Activated T-cell treated with anti-CD3 and anti-CD28 coated beads for 4 hours (primary cell): Measurements from ENCODE around the gene LRRC23.

Source experiments
- DNase-seq: peaks from one replicate; pipeline ENCODE4 v3.0.0-alpha.2; 2020

Gene LRRC23

DNA sequence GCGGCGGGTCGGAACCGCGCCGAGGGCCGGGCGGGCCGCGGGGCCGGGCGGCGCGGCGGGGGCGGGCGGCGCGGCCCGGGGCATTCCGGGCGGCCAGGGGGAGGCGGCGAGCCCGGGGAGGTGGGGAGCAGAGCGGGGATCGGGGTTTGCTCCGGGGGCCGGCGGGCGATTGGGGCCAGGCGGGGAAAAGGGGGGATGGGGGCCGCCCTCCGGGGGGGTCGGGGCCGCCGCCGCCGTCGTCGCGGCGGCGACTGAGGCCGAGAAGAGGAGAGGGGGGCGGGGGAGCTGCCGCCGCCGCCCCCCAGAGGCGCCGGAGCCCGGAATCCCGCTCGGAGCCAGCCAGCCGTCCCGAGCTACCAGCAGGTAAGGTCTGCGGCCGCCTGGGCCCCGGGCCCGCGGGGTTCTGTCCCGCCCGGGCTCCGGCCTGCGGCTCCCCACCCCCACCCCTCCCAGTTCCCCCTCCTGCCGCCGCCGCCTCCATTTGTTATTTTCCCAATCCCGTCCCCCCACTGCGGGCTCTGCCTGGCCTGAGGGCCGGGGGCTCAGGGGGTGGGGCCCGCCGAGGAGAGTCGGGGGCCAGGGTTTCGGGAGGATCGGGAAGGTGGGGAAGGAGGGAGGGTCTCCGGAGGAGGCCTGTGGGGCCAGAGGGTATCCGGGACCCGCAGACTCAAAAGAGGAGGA is 23.5 kb downstream of the LRRC23 start:
- DNase-seq, result no peak

DNA sequence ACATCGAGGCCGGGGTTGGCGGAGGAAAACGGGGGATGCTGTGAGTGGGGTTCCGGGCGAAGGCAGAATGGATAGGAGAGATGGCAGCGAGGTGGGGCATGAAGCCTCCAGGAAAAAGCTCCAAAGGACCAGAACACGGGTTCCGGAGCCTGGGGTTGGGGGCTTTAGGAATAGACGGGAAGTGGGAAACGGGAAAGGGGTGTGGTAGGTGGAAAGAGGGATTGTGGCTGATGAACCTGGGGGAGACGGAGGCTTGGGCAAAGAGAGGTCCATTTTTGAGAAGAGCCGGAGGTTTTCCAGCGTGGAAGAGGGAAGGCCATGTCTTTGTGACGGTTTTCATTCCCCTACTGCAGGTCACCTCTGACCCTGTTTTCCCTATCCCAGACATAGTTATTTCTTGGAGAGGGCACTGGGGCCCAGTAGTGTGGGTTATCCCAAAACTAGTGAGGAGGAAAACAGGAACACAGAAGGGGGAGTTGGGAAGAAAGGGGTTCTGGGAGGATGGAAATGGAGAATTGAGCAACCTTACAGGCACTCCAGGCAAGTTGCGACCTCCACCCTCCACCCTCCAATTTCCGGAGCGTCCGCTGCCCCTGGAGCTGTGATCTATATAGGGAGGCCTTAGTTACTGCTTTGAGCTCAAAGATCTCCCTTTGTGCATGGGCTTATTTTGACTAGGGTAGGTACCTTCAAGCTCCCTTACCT is 24.2 kb downstream of the LRRC23 start:
- DNase-seq, result no peak

DNA sequence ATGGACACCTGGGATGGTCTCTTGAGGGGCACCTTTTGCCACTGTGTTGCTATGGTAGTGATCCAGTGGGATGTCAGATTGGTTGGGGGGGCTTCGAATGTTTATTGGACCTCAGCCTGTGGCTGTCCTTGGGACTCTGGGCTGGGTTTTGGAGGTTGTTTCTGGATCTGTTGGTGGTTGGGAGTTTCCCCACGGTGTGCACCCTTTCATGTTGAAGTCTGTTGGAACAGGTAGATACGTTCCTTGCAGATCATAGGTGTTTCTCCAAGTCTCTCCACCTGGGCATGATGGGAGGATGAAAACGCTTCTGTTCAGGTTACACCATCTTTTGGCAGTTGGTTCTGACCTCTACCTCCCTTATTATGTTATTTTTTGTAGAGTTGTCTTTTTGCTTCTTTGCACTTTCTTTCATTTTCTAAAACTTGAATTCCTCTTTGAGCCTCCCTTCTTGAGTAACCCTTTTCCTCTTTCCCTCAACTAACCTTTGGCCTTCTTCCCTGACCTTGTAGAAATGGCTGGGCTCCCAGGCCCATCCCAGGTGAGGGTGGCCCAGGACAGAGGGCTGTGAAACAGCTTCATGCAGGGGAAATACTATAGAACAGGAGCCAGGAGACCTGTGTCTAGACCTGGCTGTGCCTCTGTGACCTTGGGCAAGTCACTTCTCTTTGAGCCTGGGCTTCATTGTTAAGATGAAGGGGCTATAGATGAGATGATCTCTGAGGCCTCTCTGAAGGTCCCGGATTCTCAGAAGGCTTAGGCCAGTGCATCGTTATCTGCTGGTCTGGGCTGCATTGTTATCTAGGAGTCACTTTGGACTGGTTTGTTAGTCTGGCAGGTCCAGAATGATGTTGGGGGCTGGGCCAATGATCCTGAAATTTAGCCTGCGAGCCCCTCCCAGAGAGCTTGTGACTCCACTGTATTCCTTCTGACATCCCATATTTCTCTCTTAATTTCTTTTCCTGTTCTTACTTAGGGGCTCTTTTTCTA is 25.1 kb downstream of the LRRC23 start:
- no peak for DNase-seq

DNA sequence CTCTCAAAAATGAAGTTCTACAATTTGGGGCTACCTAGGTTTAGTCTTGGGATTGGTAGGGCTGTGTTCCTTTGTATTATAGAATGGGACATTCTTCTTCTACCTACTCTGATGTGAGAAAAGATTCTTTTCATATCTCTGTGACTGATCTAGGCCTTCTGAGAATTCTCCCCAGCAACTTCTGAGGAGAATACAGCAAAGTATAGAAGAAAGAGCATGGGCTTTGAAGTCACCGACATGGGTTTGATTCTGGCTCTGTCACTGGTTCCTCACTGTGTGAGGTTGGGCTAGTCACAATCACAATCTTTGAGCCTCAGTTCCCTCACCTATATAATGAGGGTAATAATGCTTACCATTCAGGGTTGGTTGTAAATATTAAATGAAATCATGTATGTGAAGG is 28.1 kb downstream of the LRRC23 start:
- no peak for DNase-seq

DNA sequence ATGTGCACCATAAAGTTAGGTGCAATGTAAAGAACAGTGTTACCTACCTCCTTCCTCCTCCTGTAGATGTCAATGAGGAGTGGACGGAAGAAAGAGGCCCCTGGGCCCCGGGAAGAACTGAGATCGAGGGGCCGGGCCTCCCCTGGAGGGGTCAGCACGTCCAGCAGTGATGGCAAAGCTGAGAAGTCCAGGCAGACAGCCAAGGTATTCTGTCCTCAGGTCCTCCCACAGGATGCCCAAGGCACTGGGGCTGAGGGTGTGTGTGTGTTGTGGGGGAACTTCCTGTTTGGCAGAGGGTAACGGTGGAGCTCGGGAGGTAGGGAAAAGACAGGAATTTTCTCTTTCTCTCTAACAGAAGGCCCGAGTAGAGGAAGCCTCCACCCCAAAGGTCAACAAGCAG is 29.5 kb downstream of the LRRC23 start:
- DNase-seq, result no peak

DNA sequence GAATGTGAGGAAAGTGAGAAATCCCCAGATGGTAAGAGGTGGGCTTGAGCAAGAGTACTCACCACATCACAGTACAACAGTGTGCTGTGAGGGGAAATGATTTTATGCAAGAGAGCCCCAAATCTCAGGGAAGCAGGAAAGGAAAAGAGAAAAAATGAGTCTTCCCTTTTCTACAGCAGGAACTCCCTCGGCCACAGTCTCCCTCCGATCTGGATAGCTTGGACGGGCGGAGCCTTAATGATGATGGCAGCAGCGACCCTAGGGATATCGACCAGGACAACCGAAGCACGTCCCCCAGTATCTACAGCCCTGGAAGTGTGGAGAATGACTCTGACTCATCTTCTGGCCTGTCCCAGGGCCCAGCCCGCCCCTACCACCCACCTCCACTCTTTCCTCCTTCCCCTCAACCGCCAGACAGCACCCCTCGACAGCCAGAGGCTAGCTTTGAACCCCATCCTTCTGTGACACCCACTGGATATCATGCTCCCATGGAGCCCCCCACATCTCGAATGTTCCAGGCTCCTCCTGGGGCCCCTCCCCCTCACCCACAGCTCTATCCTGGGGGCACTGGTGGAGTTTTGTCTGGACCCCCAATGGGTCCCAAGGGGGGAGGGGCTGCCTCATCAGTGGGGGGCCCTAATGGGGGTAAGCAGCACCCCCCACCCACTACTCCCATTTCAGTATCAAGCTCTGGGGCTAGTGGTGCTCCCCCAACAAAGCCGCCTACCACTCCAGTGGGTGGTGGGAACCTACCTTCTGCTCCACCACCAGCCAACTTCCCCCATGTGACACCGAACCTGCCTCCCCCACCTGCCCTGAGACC is 31.0 kb downstream of the LRRC23 start:
- no peak for DNase-seq

DNA sequence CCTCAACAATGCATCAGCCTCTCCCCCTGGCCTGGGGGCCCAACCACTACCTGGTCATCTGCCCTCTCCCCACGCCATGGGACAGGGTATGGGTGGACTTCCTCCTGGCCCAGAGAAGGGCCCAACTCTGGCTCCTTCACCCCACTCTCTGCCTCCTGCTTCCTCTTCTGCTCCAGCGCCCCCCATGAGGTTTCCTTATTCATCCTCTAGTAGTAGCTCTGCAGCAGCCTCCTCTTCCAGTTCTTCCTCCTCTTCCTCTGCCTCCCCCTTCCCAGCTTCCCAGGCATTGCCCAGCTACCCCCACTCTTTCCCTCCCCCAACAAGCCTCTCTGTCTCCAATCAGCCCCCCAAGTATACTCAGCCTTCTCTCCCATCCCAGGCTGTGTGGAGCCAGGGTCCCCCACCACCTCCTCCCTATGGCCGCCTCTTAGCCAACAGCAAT is 31.6 kb downstream of the LRRC23 start:
- no peak for DNase-seq

DNA sequence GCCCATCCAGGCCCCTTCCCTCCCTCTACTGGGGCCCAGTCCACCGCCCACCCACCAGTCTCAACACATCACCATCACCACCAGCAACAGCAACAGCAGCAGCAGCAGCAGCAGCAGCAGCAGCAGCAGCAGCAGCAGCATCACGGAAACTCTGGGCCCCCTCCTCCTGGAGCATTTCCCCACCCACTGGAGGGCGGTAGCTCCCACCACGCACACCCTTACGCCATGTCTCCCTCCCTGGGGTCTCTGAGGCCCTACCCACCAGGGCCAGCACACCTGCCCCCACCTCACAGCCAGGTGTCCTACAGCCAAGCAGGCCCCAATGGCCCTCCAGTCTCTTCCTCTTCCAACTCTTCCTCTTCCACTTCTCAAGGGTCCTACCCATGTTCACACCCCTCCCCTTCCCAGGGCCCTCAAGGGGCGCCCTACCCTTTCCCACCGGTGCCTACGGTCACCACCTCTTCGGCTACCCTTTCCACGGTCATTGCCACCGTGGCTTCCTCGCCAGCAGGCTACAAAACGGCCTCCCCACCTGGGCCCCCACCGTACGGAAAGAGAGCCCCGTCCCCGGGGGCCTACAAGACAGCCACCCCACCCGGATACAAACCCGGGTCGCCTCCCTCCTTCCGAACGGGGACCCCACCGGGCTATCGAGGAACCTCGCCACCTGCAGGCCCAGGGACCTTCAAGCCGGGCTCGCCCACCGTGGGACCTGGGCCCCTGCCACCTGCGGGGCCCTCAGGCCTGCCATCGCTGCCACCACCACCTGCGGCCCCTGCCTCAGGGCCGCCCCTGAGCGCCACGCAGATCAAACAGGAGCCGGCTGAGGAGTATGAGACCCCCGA is 32.2 kb downstream of the LRRC23 start:
- peak; percentile 54 for DNase-seq

DNA sequence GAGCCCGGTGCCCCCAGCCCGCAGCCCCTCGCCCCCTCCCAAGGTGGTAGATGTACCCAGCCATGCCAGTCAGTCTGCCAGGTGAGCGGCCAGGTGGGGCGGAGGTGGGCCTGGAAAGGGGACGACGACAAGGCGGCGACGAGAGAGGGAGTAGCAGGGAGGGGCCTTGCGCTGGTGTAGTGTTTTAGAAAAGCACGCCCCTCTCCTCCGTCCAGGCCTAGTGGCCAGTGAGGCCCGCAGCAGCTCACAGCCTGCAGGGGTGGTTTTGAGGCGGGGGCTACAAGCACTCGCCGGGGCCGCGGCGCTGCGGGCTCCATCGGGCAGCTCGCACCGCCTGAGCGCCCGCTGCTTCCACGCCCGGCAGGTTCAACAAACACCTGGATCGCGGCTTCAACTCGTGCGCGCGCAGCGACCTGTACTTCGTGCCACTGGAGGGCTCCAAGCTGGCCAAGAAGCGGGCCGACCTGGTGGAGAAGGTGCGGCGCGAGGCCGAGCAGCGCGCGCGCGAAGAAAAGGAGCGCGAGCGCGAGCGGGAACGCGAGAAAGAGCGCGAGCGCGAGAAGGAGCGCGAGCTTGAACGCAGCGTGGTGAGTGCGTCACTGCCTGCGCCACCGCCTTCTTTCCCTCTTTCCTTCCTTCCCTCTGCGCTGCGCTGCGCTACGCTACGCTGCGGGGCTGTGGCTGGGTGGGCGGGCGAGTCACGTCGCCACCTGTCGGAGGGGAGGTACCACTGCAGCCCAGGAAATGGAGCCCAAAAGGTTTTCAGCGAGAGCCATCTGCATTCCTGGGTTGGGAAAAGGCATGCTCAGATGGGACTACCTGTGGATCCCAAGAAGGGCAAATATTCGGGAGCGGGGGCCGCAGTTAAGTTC is 33.1 kb downstream of the LRRC23 start:
- peak; percentile 86 for DNase-seq

DNA sequence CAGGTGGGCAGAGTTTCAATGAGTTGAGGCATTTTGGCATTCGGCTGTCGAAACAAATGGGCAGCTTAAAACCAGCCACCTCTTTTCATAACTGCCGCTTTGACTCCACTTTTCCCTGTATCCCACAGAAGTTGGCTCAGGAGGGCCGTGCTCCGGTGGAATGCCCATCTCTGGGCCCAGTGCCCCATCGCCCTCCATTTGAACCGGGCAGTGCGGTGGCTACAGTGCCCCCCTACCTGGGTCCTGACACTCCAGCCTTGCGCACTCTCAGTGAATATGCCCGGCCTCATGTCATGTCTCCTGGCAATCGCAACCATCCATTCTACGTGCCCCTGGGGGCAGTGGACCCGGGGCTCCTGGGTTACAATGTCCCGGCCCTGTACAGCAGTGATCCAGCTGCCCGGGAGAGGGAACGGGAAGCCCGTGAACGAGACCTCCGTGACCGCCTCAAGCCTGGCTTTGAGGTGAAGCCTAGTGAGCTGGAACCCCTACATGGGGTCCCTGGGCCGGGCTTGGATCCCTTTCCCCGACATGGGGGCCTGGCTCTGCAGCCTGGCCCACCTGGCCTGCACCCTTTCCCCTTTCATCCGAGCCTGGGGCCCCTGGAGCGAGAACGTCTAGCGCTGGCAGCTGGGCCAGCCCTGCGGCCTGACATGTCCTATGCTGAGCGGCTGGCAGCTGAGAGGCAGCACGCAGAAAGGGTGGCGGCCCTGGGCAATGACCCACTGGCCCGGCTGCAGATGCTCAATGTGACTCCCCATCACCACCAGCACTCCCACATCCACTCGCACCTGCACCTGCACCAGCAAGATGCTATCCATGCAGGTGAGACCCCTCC is 34.0 kb downstream of the LRRC23 start:
- no peak for DNase-seq

DNA sequence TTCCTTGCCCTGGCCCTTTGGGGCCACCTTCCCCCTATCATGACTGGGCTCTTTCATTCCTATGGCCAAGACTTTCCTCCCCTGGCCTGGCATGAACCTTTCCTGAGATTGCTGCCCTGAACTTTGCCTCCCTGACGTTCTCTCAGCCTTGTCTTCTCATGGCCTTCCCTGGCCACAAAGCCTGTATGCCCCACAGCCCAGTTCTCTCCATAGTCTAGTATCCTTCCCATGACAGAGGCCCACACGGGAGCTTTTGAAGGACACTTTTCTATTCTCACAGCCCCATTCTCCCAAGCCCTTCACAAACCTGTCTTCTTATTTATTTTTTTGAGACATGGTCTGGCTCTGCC is 34.5 kb downstream of the LRRC23 start:
- no peak for DNase-seq

DNA sequence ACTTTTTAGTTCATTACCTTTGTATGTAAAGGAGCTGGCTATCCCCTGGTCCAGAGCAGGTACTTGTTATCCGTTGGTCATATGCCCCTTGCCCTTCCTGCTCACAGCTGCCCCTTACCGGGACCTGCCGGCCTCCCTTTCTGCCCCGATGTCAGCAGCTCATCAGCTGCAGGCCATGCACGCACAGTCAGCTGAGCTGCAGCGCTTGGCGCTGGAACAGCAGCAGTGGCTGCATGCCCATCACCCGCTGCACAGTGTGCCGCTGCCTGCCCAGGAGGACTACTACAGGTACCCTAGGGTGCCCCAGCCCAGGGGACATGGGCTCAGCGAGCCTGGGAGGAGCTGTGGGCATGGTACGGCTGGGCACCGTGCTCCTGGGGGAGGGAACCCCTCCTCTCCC is 36.6 kb downstream of the LRRC23 start:
- DNase-seq, result no peak

DNA sequence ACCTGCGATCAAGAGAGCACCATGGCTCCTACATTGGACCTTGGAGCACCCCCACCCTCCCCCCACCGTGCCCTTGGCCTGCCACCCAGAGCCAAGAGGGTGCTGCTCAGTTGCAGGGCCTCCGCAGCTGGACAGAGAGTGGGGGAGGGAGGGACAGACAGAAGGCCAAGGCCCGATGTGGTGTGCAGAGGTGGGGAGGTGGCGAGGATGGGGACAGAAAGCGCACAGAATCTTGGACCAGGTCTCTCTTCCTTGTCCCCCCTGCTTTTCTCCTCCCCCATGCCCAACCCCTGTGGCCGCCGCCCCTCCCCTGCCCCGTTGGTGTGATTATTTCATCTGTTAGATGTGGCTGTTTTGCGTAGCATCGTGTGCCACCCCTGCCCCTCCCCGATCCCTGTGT is 37.2 kb downstream of the LRRC23 start:
- no peak for DNase-seq

DNA sequence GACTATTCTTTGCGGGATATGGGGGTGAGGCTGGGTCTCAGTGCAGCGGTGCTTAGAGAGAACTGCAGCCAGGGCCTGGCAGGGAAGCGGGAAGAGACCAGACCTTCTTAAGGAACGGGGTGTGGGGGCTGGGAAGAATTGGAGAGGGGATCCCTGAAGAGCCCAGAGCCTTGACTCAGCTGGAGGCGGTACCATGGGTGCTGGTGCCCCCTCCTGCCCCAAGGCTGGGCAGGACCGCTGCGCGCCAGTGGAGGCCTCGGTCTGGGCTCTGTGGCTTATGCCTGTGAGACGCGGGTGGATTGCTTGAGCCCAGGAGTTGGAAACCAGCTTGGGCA is 37.7 kb downstream of the LRRC23 start:
- no peak for DNase-seq

DNA sequence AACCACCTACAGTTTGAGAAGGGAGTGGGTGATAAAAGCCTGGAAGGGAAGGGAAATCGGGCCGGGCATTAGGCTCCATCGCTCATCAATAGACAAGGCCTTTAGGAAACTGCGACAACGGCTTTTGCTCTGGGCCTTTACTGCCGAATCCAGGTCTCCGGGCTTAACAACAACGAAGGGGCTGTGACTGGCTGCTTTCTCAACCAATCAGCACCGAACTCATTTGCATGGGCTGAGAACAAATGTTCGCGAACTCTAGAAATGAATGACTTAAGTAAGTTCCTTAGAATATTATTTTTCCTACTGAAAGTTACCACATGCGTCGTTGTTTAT is 38.7 kb downstream of the LRRC23 start:
- peak; percentile 66 for DNase-seq

DNA sequence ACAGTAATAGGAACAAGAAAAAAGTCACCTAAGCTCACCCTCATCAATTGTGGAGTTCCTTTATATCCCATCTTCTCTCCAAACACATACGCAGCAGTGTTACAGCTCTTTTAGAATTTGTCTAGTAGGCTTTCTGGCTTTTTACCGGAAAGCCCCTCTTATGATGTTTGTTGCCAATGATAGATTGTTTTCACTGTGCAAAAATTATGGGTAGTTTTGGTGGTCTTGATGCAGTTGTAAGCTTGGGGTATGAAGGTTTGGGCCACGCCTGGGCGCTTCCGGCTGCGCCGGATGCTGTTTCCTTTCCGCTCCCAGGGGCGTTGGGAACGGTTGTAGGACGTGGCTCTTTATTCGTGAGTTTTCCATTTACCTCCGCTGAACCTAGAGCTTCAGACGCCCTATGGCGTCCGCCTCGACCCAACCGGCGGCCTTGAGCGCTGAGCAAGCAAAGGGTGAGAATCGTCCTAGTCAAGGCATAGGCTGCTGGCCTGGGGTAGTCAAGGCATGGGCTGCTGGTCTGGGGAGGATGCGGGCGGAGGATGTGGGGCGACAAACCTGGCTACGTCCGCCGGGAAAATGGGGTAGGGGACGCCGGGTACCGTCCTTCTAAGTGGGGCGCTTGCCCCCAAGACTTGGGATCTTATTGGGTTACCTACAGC is 39.2 kb downstream of the LRRC23 start, which contains the start of the genes C12orf57 and RNU7-1:
Gene C12orf57, plus strand, starts transcription at position 301 of the 659 bp plus-strand sequence. Its CDS starts 100 bp downstream, at position 401.
Gene RNU7-1, plus strand, starts transcription at position 95 of the 659 bp plus-strand sequence.
- peak; percentile 48 for DNase-seq

DNA sequence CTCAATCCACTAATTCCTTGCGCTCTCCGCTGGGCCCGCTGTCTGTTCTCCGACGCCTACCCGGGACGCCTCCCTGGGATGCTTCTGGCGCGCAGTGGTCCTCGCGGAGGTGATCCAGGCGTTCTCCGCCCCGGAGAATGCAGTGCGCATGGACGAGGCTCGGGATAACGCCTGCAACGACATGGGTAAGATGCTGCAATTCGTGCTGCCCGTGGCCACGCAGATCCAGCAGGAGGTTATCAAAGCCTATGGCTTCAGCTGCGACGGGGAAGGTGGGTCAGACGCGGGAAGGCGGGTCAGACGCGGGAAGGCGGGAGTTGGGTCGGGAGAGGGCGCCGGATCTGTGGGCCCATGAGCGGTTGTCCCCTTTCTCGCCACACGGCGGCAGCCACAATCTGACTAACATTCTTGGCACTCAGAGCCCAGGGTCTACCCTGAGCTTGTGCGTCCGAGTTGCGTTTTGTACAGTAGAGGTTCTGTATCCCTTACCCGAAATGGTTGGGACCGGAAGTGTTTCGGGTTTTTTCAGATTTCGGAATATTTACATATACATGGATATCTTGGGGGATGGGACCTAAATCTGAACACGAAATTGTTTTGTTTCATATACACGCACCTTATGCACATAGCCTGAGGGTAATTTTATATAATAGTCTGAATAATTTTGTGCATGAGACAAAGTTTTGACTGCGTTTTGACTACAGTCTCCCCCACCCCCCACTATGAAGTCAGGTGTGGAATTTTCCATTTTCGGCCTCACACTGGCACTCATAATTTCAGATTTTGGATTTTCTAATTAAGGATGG is 40.0 kb downstream of the LRRC23 start:
- DNase-seq, result peak; percentile 74

DNA sequence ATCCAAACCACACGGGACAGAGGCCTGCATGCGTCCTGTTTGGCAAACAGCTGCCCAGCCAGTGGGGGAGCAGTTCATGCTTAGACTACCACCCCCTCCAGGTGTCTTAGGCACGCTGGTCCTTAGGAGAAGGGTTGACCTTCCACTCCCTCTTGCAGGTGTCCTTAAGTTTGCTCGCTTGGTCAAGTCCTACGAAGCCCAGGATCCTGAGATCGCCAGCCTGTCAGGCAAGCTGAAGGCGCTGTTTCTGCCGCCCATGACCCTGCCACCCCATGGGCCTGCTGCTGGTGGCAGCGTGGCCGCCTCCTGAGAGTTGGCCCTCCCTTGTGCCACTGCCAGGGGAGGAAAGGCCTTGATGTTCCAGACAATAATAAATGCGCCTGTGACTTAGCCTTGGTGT is 41.0 kb downstream of the LRRC23 start:
- no peak for DNase-seq
